Panc1 (cell line): ENCODE results near the gene TRAPPC6A. TPM values are rescaled to one million over a fixed set of nuclear protein-coding genes. Genes with fewer than 3 reads are reported as not detected.

Source experiments
- ATAC-seq: fragments of 200-7000 bp; cut with Tn5 transposase; 2 replicates; pipeline ENCODE4 v1.9.1; 2020; ENCODE audit warnings: mild to moderate bottlenecking, moderate library complexity
- BruUV-seq: library from RNA; stranded (reverse); fragments of 400-500 nt; replicated peaks from 2 replicates; lab custom pipeline; 2021; lab: Mats Ljungman, UMichigan
- CTCF ChIA-PET: fragments of 300-600 bp; sonication (Branson Sonifier 250); formaldehyde crosslinking; loops from one replicate; lab custom pipeline; 2022; ENCODE audit warnings: antibody characterized with exemption; lab: Charles Lee
- POLR2A ChIA-PET: fragments of 300-600 bp; sonication (Branson Sonifier 250); formaldehyde crosslinking; loops from one replicate; lab custom pipeline; 2022; ENCODE audit warnings: antibody characterized with exemption; lab: Charles Lee
- DNase-seq: peaks from one replicate; pipeline ENCODE4 v3.0.0-alpha.2; 2010; ENCODE audit warnings: low read depth, low spot score
- H3K27ac ChIP-seq: 2 replicates; pipeline ENCODE4 v1.5.1; 2011; ENCODE audit warnings: mild to moderate bottlenecking, low read length, inconsistent platforms
- H3K27me3 ChIP-seq: fragments of 200-500 bp; sonication (Bioruptor generic); 2 replicates; pipeline ENCODE4 v1.6.0; 2014; ENCODE audit warnings: low read length, inconsistent platforms; ENCODE audit not compliant: control insufficient read depth, insufficient read depth
- H3K36me3 ChIP-seq: fragments of 200-500 bp; sonication (Bioruptor generic); 2 replicates; pipeline ENCODE4 v1.5.1; 2014; ENCODE audit warnings: inconsistent platforms, mild to moderate bottlenecking, low read length, moderate library complexity; ENCODE audit not compliant: control insufficient read depth, insufficient read depth
- H3K4me1 ChIP-seq: 2 replicates; pipeline ENCODE4 v1.5.1; 2011; ENCODE audit warnings: inconsistent platforms, mild to moderate bottlenecking, low read length, moderate library complexity; ENCODE audit not compliant: control insufficient read depth, insufficient read depth
- H3K4me3 ChIP-seq, 2 experiments: 2 replicates each; pipeline ENCODE4 v1.5.1; 2011 to 2012; ENCODE audit warnings: low read depth in 2 of 2, low read length in 2 of 2, mild to moderate bottlenecking in 2 of 2, inconsistent platforms in 1 of 2, moderate library complexity in 1 of 2
- H3K9me3 ChIP-seq: fragments of 200-500 bp; sonication (Bioruptor generic); 2 replicates; pipeline ENCODE4 v1.5.1; 2014; ENCODE audit warnings: low read depth, mild to moderate bottlenecking, inconsistent platforms, low read length, moderate library complexity; ENCODE audit not compliant: control insufficient read depth, insufficient read depth
- CTCF ChIP-seq: fragments of 450-650 bp; IDR thresholded peaks from 2 replicates; pipeline ENCODE4 v1.5.1; 2017; ENCODE audit warnings: mild to moderate bottlenecking
- POLR2AphosphoS5 ChIP-seq: IDR thresholded peaks from 2 replicates; pipeline ENCODE4 v1.6.1; 2012; ENCODE audit warnings: mild to moderate bottlenecking, low read depth, low read length, moderate library complexity
- REST ChIP-seq, 2 experiments: IDR thresholded peaks; 2 replicates each; pipeline ENCODE4 v1.6.1; 2011 to 2012; ENCODE audit warnings: low read depth in 2 of 2, control low read depth in 1 of 2, low read length in 1 of 2, mild to moderate bottlenecking in 1 of 2, moderate library complexity in 1 of 2; ENCODE audit not compliant: insufficient read depth in 1 of 2
- SIN3A ChIP-seq: IDR thresholded peaks from 2 replicates; pipeline ENCODE4 v1.6.1; 2012; ENCODE audit warnings: low read depth, mild to moderate bottlenecking, low read length, moderate library complexity, borderline replicate concordance; ENCODE audit not compliant: insufficient read depth
- TCF7L2 ChIP-seq: IDR thresholded peaks from 2 replicates; pipeline ENCODE4 v1.6.1; 2011; ENCODE audit warnings: mild to moderate bottlenecking, low read depth, low read length, inconsistent platforms
- in situ Hi-C: cut with HindIII; loops from 2 replicates; pipeline ENCODE4 v1.10.0; 2016; ENCODE audit warnings: low sequenced_read_pairs, low pct_unique_long_range_greater_than_20kb
- intact Hi-C: fragments of 100-400 bp; cut with micrococcal nuclease; formaldehyde crosslinking; loops from one replicate; pipeline ENCODE4 v1.10.0; 2022; ENCODE audit not compliant: unreplicated experiment
- total RNA-seq: library from RNA; stranded (reverse); gene quantifications from one replicate; pipeline ENCODE4 v1.2.1, GENCODE V29; 2021; ENCODE audit not compliant: unreplicated experiment

The TRAPPC6A gene
- total RNA-seq, 1 experiment from 2014 or later = 24.7 TPM

- no peaks in the 10 kb centered on the region for H3K9me3 ChIP-seq
- H3K4me3 ChIP-seq = no peak overlapping the region
- in situ Hi-C loops = no loop called here
- TF ChIP-seq CTCF = no peak; the same call in 1 of the 2 replicates
- no peak for TF ChIP-seq POLR2AphosphoS5
- no peak for TF ChIP-seq SIN3A
- no peak for TF ChIP-seq REST (IDR thresholded peaks at IDR 0.05; ENCODE audit: insufficient read depth in 1 of 2, low read depth in 2 of 2, low read length in 1 of 2)
- TF ChIP-seq TCF7L2 = no peak
- BruUV-seq = no TSS peak
- H3K4me1 ChIP-seq = no peaks in the 10 kb centered on the region
- intact Hi-C loops = no loop called here
- H3K27me3 ChIP-seq = no peaks in the 10 kb centered on the region
- CTCF ChIA-PET = interaction anchor here (0.7 kb wide), 2 partner anchors 68 to 352 kb away, joined by 3 to 4 read pairs; no protein-coding TSS in a partner anchor
- POLR2A ChIA-PET = no interaction called here
- no peak overlapping the region for H3K27ac ChIP-seq
- DNase-seq (no peak), ATAC-seq (peak; percentile 11; the same call in 1 of the 2 replicates)
- no peaks in the 10 kb centered on the region; the same call in 1 of the 2 replicates for H3K36me3 ChIP-seq
These were observed 30.0 kb downstream of the TRAPPC6A start for GRCh38 chr19:45147835-45148676.

GRCh38 chr19:45146741-45147205 lies 31.3 kb downstream of the TRAPPC6A start:
- ATAC-seq = no peak
- Histone ChIP-seq H3K36me3 (no peaks in the 10 kb centered on the region; the same call in 1 of the 2 replicates), H3K27ac (no peak overlapping the region), H3K4me1 (no peaks in the 10 kb centered on the region), H3K9me3 (no peaks in the 10 kb centered on the region), H3K4me3 (no peak overlapping the region), H3K27me3 (no peaks in the 10 kb centered on the region)
- ChIA-PET CTCF (no interaction called here), POLR2A (no interaction called here)
- intact Hi-C loops = no loop called here
- no peak for DNase-seq
- TF ChIP-seq TCF7L2 (no peak), SIN3A (no peak), POLR2AphosphoS5 (no peak), REST (IDR thresholded peaks at IDR 0.05; ENCODE audit: insufficient read depth in 1 of 2, low read depth in 2 of 2, low read length in 1 of 2) (no peak), CTCF (no peak)
- in situ Hi-C loops = no loop called here
- no TSS peak for BruUV-seq
